Spleen (tissue), 7 donors: ENCODE data around the gene SH2D3C.

ENCODE experiments used
- CTCF ChIP-seq, 11 experiments: fragments of 200-600 bp in 7 of 11; fragments of 450-650 bp in 4 of 11; sonication (generic) in 4 of 11; IDR thresholded peaks in 8 of 11; conservative IDR thresholded peaks in 3 of 11; 1 replicate in 7 of 11; 2 replicates in 4 of 11; pipeline versions ENCODE4 v1.4.0 to v1.8.0; 2016 to 2021; ENCODE audit warnings: antibody characterized with exemption in 11 of 11, inconsistent platforms in 4 of 11, mild to moderate bottlenecking in 1 of 11
- POLR2A ChIP-seq, 3 donors: fragments of 450-650 bp; IDR thresholded peaks; one replicate each; pipeline ENCODE4 v1.5.1; 2017; ENCODE audit warnings: antibody characterized with exemption in 3 of 3, mild to moderate bottlenecking in 1 of 3
- POLR2AphosphoS5 ChIP-seq, 3 donors: sonication (generic); formaldehyde crosslinking; IDR thresholded peaks; one replicate each; pipeline ENCODE4 v1.5.1; 2017; ENCODE audit warnings: antibody characterized with exemption in 3 of 3
- donor health status: DM: no; HTN: no; CAD: no; lungs with moderate emphysema.
- donor health status: DM: no; HTN: no; CAD: no.
- donor health status: DM: no; HTN: no; CAD: no.

- no peak for TF ChIP-seq CTCF (IDR thresholded peaks at IDR 0.05 in 8 of 11, conservative IDR thresholded peaks at IDR 0.05 in 3 of 11)
- peak in 2 of 3 donors; percentile 38 to 44 for TF ChIP-seq POLR2AphosphoS5 (IDR thresholded peaks at IDR 0.05)
- TF ChIP-seq POLR2A (IDR thresholded peaks at IDR 0.05), result no peak
These were observed 23.1 kb downstream of the SH2D3C start for GRCh38 chr9:127755061-127756060.
